Upper lobe of left lung (tissue), 6 donors: ENCODE data around the gene MYLK. TPM values are rescaled to one million over a fixed set of nuclear protein-coding genes. Genes with fewer than 3 reads are reported as not detected.

Source experiments
- ATAC-seq, 2 donors: fragments of 200-7000 bp; cut with Tn5 transposase; one replicate each; pipeline ENCODE4 v1.9.1; 2022; ENCODE audit warnings: mild to moderate bottlenecking in 2 of 2, moderate library complexity in 2 of 2; ENCODE audit not compliant: low FRiP score in 2 of 2
- DNase-seq, 2 donors: peaks; one replicate each; pipeline ENCODE4 v3.0.0-alpha.2; 2019 to 2020
- H3K27ac ChIP-seq, 4 donors: fragments of 200-600 bp; sonication (generic); one replicate each; pipeline ENCODE4 v1.5.1; 2016 to 2019
- H3K27me3 ChIP-seq, 4 donors: fragments of 200-600 bp; sonication (generic); one replicate each; pipeline ENCODE4 v1.5.1; 2017 to 2019
- H3K36me3 ChIP-seq, 4 donors: fragments of 200-600 bp; sonication (generic); one replicate each; pipeline ENCODE4 v1.5.1; 2016 to 2019
- H3K4me1 ChIP-seq, 4 donors: fragments of 200-600 bp; sonication (generic); one replicate each; pipeline ENCODE4 v1.5.1; 2018 to 2019
- H3K4me3 ChIP-seq, 4 donors: fragments of 200-600 bp; sonication (generic); one replicate each; pipeline ENCODE4 v1.5.1; 2017 to 2019; ENCODE audit warnings: mild to moderate bottlenecking in 2 of 4, moderate library complexity in 1 of 4
- H3K9me3 ChIP-seq, 4 donors: fragments of 200-600 bp; sonication (generic); one replicate each; pipeline ENCODE4 v1.5.1; 2018 to 2019
- CTCF ChIP-seq, 6 experiments: fragments of 450-650 bp in 4 of 6; fragments of 200-600 bp in 2 of 6; sonication (generic) in 2 of 6; IDR thresholded peaks; one replicate each; pipeline ENCODE4 v1.5.1; 2016 to 2019; ENCODE audit warnings: antibody characterized with exemption in 6 of 6
- EP300 ChIP-seq, 4 donors: sonication (generic); formaldehyde crosslinking; IDR thresholded peaks; one replicate each; pipeline ENCODE4 v1.5.1; 2017; ENCODE audit warnings: antibody characterized with exemption in 4 of 4, control low read depth in 2 of 4
- POLR2A ChIP-seq, 4 donors: fragments of 450-650 bp; IDR thresholded peaks; one replicate each; pipeline ENCODE4 v1.5.1; 2016 to 2017; ENCODE audit warnings: antibody characterized with exemption in 4 of 4, mild to moderate bottlenecking in 2 of 4
- POLR2AphosphoS5 ChIP-seq, 2 donors: sonication (generic); formaldehyde crosslinking; IDR thresholded peaks; one replicate each; pipeline ENCODE4 v1.5.1; 2017; ENCODE audit warnings: antibody characterized with exemption in 2 of 2
- WGBS, 2 donors: methylation state at CpG; one replicate each; pipeline ENCODE4 v1.1.5; 2017 to 2018; 5-methylcytosine and 5-hydroxymethylcytosine counted together
- total RNA-seq, 6 donors: library from RNA; depleted of rRNA in 4 of 6; stranded (reverse); fragments of >200 nt in 4 of 6; gene quantifications; one replicate each; pipeline versions ENCODE4 v1.1.0 to v1.2.1, GENCODE V29; 2016 to 2021
- donor health status: DM: no; HTN: no; CAD: no; lungs with moderate emphysema.
- donor health status: DM: no; HTN: yes; CAD: no; lungs with severe emphysema.

The MYLK gene
- total RNA-seq, 6 donors from 2014 or later = 105 to 378 (median 160) TPM

GRCh38 chr3:123843668-123844067, 40.5 kb downstream of the MYLK start:
- Histone ChIP-seq H3K9me3 (peaks cover 5 to 33% (median 15%) of the 10 kb centered on the region in 4 donors), H3K27ac (no peak overlapping the region), H3K36me3 (no peaks in the 10 kb centered on the region), H3K27me3 (no peaks in the 10 kb centered on the region), H3K4me1 (no peaks in the 10 kb centered on the region), H3K4me3 (no peak overlapping the region)
- ATAC-seq (no peak), DNase-seq (no peak)
- TF ChIP-seq EP300 (IDR thresholded peaks at IDR 0.05) (no peak), POLR2A (IDR thresholded peaks at IDR 0.05) (no peak), POLR2AphosphoS5 (IDR thresholded peaks at IDR 0.05) (no peak), CTCF (IDR thresholded peaks at IDR 0.05) (no peak)

GRCh38 chr3:123842711-123843110, 41.4 kb downstream of the MYLK start:
- no peaks in the 10 kb centered on the region for H3K4me1 ChIP-seq
- H3K27ac ChIP-seq = no peak overlapping the region
- peaks cover 5 to 25% (median 11%) of the 10 kb centered on the region in 4 donors for H3K9me3 ChIP-seq
- whole genome bisulfite sequencing, 2 donors = 90 to 95% methylated on average over 4 of the region's 4 CpGs
- H3K4me3 ChIP-seq = no peak overlapping the region
- no peaks in the 10 kb centered on the region for H3K36me3 ChIP-seq
- ATAC-seq = no peak
- DNase-seq = no peak
- H3K27me3 ChIP-seq = no peaks in the 10 kb centered on the region
- TF ChIP-seq CTCF (IDR thresholded peaks at IDR 0.05) (no peak), POLR2AphosphoS5 (IDR thresholded peaks at IDR 0.05) (no peak), POLR2A (IDR thresholded peaks at IDR 0.05) (no peak), EP300 (IDR thresholded peaks at IDR 0.05) (no peak)

- DNase-seq (no peak), ATAC-seq (no peak)
- 68 to 69% methylated on average over 1 of the region's 1 CpG for WGBS, 2 donors
- H3K4me1 ChIP-seq = no peaks in the 10 kb centered on the region
- no peak overlapping the region for H3K27ac ChIP-seq
- H3K4me3 ChIP-seq = no peak overlapping the region
- TF ChIP-seq POLR2AphosphoS5 (IDR thresholded peaks at IDR 0.05) (no peak), CTCF (IDR thresholded peaks at IDR 0.05) (no peak), POLR2A (IDR thresholded peaks at IDR 0.05) (no peak), EP300 (IDR thresholded peaks at IDR 0.05) (no peak)
- H3K36me3 ChIP-seq = no peaks in the 10 kb centered on the region
- peaks cover 0 to 14% (median 10%) of the 10 kb centered on the region in 4 donors for H3K9me3 ChIP-seq
- H3K27me3 ChIP-seq = no peaks in the 10 kb centered on the region
These were observed 42.5 kb downstream of the MYLK start for GRCh38 chr3:123841476-123842238.

- WGBS, 2 donors = 94 to 96% methylated on average over 2 of the region's 2 CpGs
- Histone ChIP-seq H3K36me3 (no peaks in the 10 kb centered on the region), H3K27ac (no peak overlapping the region), H3K27me3 (no peaks in the 10 kb centered on the region), H3K4me3 (no peak overlapping the region), H3K9me3 (peaks cover 0 to 14% (median 10%) of the 10 kb centered on the region in 4 donors), H3K4me1 (no peaks in the 10 kb centered on the region)
- no peak for TF ChIP-seq EP300 (IDR thresholded peaks at IDR 0.05)
- no peak for TF ChIP-seq POLR2AphosphoS5 (IDR thresholded peaks at IDR 0.05)
- TF ChIP-seq POLR2A (IDR thresholded peaks at IDR 0.05) = no peak
- no peak for TF ChIP-seq CTCF (IDR thresholded peaks at IDR 0.05)
- no peak for DNase-seq
- ATAC-seq = no peak
These were observed 43.2 kb downstream of the MYLK start for GRCh38 chr3:123840961-123841360.

- ATAC-seq = no peak
- TF ChIP-seq CTCF (IDR thresholded peaks at IDR 0.05) = no peak
- TF ChIP-seq POLR2A (IDR thresholded peaks at IDR 0.05) = no peak
- TF ChIP-seq EP300 (IDR thresholded peaks at IDR 0.05) = no peak
- no peak for TF ChIP-seq POLR2AphosphoS5 (IDR thresholded peaks at IDR 0.05)
- Histone ChIP-seq H3K4me1 (no peaks in the 10 kb centered on the region), H3K4me3 (no peak overlapping the region), H3K36me3 (no peaks in the 10 kb centered on the region), H3K27me3 (no peaks in the 10 kb centered on the region), H3K9me3 (peaks cover 0 to 14% (median 10%) of the 10 kb centered on the region in 4 donors), H3K27ac (no peak overlapping the region)
- no peak for DNase-seq
These were observed 46.3 kb downstream of the MYLK start for GRCh38 chr3:123837858-123838257.
